ENCODE data around the gene COL20A1.

The COL20A1 gene

DNA sequence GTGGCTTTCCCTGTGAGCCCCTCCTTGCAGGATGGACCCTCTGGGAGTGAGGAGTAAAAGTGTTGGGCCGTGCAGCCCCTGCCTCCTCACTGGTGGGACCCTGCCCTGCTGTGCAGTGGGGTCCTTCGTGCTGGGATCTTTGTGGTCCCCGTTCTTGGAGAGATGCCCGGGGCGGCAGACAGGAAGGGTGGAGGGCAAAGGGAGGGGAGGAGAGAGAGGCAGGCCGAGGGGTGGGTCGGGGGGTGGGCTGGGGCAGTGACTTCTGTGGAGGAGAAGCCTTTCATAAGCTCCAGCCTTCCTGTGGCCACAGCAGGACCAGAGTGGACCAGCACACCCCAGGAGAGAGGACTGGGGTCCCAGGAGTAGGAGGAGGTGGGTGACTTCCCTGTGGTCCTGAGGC lies at the start of gene COL20A1:
Gene COL20A1, plus strand, starts transcription at position 283 of the 400 bp plus-strand sequence. CDS start 1,922 bp downstream, outside the sequence.
- no peak for DNase-seq (ENCODE audit: low spot score)

DNA sequence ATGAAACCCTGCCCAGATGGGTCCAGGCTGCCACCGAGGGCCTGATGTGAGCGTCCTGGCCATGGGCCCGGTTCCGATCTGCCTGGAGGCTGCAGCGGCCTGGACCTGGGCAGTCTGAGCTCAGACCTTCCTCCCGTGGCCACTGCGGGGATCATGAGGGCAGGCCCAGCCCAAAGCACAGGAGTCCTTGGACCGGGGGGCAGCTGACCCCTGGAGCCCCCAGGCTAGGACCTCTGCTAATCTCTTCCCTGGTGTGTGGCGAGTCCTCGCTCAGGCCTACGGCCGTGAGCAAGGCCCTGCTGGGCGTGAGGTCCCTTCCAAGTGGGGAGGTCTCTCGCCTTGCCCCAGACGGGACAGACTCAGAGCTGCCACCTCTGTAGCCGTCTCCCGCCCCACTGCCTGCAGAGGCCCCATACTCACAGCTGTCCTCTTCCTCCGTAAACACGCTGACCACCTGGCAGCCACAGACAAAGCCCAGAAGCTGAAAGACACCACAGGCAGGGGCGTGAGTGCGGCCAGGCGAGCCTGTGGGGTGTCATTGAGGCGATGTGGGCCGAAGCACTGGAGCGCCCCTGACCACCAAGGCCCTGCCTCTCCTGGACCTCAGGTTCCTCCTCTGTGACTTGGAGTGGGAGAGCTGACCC lies 49.3 kb upstream of the COL20A1 start:
- DNase-seq (ENCODE audit: low spot score) = no peak

DNA sequence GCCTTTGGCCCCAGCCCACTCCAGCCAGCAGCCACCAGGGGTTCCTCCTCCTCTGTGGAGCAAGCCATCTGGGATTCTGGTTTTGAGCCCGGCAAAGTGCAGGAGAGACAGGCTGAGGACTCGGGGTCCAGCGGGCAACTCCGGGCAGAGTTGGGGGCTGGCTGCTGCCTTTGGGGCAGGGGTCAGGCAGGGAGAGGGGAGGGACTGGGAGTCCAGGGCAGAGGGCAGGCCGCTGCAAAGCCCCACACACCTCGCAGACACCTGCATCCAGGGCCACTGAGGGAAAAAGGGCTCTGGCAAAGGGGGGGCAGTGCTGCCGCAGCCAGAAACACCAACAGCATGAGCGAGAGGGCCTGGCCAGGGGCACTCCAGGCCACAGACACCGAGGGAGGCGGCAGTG lies 48.5 kb upstream of the COL20A1 start:
- no peak for DNase-seq (ENCODE audit: low spot score)

DNA sequence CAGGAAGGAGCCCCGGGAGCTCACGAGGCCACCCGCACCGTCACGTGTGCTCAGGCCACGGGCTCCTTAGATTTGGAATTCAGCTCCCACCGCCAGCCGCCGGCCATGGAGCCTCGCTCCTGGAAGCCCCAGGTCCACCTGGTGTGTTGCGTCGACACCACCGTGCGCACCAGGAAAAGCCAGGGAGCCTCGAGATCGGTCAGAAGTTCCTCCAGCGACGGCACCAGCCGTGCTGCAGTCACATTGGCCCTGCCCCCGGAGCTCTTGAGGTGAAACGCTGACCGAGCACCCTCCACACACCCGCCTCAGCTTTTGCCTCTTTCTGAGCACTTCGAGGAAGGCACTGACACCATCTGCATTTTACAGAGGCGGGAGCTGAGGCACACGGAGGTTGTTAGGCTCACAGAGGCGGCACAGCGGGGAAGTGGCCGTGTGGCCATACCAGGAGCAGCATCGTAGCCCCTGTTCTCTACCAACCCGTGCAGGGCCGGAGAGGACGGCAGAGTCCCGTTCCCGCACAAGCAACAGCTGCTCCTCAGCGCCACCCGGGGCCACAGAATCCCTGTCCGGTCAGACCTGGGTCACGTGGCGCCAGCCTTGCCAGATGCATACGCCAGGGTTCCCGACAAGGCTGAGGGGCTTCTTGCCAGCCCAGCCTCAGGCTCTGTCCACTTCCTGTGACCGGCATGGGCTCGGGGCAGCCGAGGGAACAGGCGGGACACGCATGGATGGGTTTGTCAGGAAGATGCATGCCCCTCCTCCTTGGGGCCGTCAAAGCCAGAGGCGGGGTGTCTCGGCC lies 46.3 kb upstream of the COL20A1 start:
- DNase-seq (ENCODE audit: low spot score) = no peak

DNA sequence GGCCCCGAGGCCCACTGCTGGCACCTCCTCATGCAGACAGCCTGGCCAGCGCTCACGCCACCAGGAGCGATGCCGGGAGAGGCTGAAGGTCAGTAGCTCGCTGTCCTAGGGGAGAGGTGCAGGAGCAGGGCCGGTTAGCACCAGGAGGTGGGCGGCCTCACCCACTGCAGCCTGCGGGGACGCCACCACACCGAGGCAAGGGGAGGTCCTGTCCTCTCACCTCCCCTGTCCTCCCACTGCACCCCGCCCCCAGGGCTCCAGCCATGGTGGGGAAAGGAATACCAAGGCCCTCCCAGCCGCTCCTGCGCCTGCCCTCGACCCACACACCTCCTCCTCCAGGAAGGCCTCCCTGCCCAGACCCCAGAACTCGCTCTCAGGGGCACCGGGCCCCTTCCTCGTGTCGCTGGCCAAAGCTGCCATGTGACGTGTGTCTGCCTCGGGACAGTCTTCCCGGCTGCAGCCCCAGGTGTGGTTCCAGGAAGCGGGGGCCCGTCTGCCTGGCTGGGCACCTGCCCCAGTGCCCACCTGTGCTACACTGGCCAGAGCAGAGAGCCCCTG lies 45.2 kb upstream of the COL20A1 start:
- DNase-seq (ENCODE audit: low spot score) = no peak

DNA sequence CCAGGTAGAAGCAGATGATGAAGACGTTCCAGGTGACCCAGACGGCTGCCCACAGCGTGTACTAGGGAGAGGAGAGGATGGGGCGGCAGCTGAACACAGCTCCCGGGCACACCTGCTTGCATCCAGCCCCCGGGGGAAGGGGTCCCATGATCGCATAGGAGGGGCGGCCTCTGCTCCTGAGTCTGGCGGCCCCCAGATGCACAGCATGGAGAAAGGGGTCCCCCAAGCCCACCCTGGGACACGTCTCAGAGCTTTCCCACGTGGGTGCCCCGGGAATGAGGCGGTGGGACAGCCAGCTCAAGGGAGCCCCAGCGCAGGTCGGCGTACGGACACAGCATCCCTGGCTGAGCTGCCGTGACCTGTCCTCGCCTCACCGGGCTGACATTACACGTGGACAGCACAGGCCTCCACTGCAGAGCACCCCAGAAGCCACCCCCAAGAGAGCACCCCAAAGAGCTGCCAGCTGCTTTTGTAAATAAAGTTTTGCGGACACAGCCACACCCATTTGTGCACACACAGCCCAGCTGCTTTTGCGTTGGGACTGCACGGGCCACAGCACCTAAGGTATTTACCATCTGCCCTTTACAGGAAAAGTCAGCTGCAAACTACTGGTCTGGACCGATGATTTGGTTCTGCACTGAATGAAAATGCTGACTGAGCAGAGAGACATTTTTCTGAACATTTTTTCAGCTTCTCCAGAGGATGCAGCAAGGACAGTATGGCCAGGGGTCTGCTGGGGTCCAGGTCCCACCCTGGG lies 44.0 kb upstream of the COL20A1 start:
- DNase-seq (ENCODE audit: low spot score) = no peak

DNA sequence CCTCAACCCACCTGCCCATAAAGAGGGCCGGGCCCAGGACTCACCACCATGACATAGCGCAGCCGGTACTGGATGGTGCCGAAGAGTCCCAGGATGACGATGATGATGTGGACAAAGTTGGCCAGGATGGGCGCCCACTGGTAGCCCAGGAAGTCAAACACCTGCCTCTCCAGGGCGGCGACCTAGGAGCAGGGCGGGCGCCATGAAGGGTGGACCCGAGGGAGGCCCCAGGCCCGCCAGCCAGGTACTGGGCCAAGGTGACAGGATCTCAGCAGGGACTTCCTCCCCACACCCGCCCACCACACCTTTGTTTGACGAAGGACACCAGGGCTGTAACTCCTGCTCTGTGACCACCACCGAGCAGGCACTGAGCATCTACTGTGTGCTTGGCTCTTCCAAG lies 43.1 kb upstream of the COL20A1 start:
- no peak for DNase-seq (ENCODE audit: low spot score)

DNA sequence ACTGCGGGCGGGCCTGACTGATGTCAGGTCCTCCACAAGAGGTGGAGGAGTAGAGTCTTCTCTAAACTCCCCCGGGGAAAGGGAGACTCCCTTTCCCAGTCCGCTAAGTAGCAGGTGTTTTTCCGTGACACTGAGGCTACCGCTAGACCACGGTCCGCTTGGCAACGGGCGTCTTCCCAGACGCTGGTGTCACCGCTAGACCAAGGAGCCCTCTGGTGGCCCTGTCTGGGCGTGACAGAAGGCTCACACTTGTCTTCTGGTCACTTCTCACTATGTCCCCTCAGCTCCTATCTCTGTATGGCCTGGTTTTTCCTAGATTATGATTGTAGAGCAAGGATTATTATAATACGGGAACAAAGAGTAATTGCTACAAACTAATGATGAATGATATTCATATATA lies 41.6 kb upstream of the COL20A1 start:
- DNase-seq (ENCODE audit: low spot score) = peak; percentile 44

DNA sequence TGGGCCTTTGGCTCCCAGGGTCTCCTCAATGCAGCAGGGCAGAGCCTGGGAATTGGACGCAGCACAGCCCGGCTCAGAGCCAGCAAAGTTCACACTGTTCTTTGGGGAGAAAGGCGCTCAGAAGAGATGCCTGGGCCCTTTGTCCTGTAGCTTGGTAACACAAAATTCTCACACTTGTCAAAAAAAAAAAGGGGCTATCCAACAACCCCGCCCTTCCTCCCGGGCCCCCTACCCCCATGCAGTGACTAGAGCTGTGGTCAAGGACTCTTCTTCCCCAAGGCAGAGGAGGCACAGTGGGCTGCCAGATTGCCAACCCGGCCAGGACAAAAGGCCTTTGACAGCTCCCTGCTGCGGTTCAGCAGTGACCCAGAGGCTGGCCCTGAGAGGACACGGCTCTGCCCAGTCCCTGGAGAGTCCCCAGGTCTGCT lies 40.7 kb upstream of the COL20A1 start:
- no peak for DNase-seq (ENCODE audit: low spot score)

DNA sequence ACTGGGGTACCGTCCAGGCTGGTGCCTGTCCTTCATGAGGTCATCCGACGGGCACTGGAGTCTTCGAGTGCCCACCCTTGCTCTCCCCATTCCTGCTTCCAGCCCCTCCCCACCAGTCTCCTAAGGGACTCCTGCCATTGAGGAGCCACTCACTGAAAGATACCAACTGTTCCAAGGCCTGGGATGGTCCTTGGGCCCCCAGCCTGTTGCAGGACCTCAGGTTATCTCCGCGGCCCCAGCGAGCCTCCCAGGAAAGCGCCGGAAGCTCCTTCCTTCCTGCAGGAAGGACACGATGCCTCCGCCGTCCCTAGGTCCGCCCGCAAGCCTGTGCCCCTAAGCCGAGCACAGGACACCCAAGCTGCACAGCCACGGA lies 39.9 kb upstream of the COL20A1 start:
- DNase-seq (ENCODE audit: low spot score) = no peak

DNA sequence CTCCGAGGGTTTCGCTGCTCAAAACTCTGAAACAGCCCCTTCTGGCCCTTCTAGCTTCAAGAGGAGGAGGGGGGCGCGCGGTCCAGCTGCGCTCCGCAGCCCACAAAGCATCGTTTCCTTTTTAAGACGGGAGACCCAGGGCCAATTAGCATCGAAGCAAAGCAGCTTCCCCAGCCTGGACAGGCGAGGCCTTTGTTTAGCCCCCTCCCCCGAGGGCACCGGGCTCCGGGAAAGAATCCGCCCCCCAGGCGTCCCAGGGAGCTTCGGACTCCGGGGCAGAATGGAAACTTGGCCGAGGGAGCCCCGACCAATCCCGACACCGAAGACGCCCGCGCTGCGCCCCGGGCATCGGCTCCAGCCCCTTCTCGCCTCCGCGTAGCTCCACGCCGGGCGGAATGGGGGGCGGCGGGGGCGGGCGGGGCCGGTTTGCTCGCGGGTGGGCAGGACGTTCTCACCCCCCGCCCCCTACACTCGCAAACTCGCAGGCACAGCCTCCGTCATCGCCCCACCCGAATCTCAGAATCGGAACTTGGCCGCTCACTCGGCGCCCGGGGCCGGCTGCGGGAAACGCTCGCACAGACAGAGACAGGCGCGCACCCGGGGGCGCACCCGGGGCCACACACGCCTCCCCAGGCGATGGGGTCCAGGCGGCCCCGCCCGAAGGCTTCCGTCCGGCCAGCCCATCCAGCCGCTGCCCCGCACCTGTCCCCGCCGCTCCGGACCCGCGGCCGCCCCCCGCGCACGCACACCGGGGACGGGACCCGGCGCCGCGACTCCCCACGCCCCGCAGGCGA lies 39.4 kb upstream of the COL20A1 start:
- no peak for DNase-seq (ENCODE audit: low spot score)

DNA sequence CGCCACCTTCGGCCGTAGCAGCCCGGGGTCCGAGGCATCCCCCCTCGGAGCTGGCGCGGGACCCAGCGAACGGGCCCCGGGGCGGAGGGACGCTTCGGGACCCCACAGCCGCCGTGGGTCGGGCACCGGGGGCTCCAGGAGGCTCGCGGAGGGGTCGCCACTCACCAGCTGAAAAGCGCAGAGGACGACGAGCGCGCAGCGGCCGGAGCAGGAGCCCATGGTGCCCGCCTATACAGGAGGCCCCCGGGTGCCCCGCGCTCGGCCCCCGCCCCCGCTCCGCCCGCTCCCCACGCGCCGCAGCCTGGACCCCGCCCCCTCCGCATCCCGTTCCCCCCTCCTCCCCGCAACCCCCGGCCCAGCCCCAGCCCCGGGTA lies 38.8 kb upstream of the COL20A1 start, which contains the start of gene NKAIN4:
Gene NKAIN4, minus strand, starts transcription at position 232 of the 374 bp plus-strand sequence. Its CDS starts 13 bp downstream, at position 219.
- DNase-seq (ENCODE audit: low spot score) = no peak

DNA sequence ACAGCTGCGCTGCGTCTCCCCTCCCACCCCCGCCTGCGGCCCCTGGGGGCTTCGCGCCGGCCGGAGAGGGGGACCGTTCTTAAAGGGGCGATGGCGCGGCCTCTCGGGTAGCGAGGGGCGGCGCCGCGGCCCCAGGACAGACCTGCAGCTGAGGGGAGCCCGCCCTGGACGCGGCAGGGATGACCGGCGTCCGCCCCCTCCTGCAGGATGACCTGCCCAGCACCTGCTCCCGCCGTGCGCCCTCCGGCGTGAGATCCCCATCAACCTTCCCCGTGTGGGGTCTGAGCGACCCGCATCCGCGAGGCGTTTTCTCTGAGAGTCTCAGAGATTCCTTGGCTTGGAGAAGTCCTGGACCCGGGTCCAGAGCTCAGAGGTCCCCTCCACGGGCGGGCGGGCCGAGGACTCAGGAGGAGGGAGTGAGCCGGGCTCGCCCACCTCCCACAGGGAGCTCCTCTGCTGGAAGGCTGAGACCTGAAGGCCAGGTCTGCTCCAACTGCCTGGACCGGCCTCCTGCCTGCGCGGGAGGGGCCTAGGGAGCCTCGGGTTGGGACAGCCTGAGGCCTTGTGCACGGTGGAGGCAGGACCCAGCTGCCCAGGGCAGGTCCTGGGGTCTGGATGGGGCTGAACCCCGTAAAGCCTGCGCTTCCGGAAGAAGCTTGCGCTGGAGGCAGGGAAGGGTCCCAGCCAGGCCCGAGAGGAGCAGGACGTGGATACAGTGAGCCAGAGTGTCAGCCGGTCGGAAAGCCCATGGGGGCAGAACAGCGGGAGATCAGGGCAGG lies 38.2 kb upstream of the COL20A1 start:
- no peak for DNase-seq (ENCODE audit: low spot score)

DNA sequence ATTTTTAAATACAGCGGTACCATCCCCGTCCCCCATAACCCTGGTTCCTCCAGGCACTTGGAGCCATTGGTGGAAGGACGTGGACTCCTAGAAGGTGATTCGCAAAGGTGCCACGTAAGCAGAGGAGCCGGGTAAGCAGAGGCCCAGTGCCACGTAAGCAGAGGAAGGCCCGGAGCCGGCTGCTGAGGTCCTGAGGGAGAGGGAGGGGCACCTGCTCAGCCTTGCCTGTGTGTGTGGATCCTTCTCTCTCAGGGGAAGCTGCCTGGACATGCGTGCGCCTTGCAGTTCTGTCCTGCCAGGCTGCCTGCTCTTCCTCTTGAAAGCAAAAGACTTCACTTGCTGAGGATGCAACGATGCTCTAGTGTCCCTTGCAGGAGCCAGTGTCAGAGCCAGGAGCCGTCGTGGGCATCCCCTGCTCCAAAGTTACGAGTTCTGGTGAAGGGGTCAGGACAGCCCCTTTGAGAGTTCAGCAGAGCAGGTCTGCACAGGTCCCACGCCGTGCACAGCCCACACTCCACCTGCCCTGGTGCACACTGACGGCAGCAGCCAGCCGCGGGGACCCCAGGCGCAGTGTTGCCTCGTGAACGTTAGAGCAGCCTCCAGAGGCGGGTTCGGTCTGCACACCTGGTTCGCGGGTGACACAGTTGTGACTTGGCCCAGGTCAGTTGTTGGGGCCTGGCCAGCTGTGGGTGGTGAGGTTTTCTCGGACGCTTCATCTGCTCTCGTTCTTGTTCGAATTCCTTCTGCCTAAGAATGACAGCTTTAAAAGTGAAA lies 36.9 kb upstream of the COL20A1 start:
- no peak for DNase-seq (ENCODE audit: low spot score)

DNA sequence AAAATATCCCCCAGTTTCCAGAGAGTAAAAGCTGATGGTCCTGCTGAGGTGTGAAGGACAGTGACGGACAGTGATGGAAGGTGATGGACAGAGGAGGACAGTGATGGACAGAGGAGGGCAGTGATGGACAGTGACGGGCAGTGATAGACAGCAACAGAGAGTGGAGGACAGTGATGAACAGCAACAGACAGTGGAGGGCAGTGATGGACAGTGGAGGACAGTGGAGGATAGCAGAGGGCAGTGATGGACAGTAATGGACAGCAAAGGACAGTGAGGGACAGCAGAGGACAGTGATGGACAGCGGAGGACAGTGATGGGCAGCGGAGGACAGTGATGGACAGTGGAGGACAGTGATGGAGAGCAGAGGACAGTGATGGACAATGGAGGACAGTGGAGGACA lies 36.0 kb upstream of the COL20A1 start:
- no peak for DNase-seq (ENCODE audit: low spot score)

DNA sequence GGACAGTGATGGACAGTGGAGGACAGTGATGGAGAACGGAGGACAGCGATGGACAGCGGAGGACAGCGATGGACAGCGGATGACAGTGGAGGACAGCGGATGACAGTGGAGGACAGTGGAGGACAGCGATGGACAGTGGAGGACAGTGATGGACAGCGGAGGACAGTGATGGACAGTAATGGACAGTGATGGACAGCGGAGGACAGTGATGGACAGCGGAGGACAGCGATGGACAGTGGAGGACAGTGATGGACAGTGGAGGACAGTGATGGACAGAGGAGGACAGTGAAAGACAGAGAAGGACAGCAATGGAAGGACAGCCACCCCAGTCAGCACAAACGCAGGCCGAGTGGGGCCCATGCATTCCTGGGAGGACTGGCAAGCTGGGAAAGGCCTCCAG lies 35.4 kb upstream of the COL20A1 start:
- DNase-seq (ENCODE audit: low spot score) = no peak

DNA sequence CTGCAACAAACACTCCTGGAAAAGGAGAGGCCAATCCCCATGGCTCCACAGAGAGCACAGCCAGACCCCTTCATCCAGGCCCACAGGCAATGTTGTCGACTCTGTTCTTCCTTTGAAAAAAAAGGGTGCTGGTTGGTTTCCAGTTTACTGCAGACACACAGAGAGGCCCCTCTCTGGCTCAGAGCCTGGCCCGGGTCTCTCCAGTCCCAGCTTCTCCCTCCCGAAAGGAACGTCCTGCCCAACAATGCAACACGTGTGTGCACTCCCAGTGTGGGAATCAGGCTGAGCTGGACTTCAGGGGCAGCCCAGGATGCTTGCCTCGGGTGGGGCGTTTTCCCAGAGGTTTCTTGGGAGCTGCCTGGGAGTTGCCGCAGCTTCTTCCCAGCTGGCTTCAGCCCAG lies 34.2 kb upstream of the COL20A1 start:
- no peak for DNase-seq (ENCODE audit: low spot score)

DNA sequence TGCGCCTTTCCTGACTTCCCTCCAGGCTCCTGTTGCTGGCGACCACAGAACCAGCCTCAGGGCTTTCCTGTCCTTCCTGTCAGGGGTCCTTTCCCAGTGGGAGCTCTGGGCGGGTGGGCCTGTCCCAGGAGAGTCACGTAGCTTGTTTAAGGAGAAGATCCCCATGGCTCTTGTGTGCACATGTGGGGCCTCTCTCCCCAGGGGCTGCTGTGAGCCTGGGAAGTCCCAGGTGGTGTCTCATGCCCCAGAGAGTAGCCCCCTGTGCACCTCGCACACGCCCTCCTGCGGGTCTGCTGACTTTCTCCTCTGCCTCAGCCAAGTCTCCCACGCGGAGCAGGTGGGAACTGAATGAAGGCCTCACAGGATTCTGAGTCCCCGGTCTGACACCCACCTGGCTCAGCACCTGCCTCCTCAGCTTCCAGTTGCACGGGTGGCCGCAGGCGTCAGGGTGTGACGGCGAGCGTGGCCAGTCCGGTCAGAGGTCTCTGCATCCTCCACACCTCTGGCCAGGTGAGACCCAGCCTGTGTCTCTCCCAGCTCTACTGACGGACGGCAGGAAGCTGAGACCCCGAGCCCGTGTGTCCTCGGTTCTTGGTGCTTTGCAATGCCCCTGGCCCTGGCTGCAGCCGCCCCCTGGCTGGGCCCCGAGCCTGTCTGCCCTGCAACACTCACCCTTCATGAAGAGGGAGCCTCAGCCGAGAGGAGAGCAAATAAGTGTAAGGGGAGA lies 33.1 kb upstream of the COL20A1 start:
- no peak for DNase-seq (ENCODE audit: low spot score)

DNA sequence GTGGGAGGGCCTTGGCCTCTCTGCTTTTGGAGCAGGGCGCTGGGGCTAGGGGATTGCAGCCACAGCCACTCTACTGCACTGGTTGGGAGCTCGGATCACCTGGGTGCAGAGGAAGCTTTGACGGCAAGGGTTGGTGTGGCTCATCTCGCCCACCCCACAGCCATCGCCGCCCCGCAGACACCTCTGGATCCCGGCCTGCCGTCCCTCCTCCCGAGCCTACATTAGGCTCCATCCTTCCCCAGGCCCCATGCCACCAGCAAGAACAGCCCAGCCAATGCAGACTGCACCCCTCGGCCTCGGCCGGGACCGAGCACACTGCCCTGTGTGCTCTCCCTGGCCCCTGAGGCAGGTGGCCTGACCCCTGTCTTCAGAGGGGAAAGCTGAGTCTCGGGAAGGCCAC lies 32.5 kb upstream of the COL20A1 start:
- no peak for DNase-seq (ENCODE audit: low spot score)
